HG02571 (cell line): Measurements from ENCODE around the gene CDC42EP4.
"Not testable (repeated sequence)": the region's sequence is repeated elsewhere in the genome, so short reads cannot be mapped to it uniquely, and the experiment has no call there.

Source experiments
- ATAC-seq: cut with Tn5 transposase; IDR thresholded peaks from one replicate; pipeline ENCODE4 v1.9.1; 2021; ENCODE audit warnings: mild to moderate bottlenecking, moderate library complexity; ENCODE audit not compliant: unreplicated experiment

CDC42EP4 gene

DNA sequence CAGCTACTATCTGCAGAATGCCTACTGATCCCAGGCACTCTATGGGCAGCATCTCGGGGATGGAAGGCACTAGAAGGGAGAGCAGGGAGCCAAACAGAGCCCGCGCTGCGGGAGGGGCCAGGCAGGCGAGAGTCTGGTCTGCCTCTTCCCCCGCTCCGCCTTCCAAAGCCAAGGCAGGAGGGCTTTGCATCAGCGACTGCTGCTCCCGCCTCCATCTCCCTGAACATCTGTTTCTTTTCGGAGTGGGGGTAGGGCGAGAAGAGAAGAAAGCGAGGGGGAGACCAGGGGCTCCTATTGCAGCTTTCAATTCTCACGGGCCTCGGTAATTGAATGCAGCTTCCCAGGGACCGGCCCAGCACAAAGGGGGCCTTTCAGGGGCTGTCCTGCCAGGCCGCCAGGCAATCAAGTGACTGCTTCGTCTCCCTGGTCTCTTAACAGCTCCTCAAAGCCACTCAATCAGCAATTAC lies 31.4 kb upstream of the CDC42EP4 start:
- ATAC-seq, result no peak

DNA sequence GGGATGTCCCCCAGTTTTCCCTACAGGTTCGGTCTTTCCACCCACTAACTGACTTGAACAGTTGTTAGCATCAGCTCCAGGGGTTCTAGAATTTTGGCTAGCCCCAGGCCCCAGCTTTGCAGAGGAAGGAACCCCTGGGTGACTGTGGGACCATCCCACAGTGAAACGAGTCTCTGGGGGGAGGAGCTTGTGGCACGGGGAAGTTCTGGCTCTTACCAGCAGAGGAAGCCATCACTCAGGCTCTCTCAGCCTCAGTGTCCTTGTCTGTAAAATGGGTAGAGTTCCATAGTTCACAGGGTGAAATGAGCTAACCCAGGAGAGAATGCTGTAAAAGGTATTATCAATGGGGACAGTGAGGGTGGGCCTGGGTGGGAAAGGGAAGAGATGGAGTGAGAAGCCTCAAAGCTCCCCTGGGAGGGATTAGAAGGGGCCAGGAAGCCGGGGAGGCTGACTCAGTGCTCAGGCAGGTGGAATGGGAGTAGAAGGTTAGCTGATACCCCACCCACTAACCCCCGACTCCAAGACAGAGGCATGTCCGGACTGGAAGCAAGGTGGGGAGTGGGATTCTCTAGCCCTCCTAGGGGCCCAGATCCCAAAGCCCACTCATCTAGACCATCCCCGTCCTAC lies 30.9 kb upstream of the CDC42EP4 start:
- no peak for ATAC-seq

DNA sequence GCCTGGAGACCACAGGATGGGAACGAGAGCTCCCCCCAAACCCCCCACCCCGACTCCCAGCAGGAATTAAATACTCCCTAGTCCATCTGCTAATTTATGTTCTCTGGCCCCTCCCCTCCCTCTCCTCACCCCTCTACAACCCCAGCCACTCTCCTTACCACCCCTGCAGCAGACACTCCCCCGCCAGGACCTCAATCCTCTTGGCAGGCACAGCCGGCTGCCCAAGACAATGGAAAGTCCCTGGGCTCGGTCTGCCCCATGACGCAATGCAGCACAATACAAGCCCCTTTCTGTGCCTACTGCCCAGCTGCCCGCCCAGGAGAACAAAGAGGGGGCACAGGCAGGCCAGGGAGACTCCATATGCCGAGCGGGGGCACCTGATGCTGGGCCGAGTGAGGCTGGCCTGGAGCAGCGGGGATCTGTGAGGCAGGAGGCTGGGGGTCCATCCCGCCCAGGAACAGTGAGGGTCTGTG lies 30.3 kb upstream of the CDC42EP4 start:
- ATAC-seq, result no peak

DNA sequence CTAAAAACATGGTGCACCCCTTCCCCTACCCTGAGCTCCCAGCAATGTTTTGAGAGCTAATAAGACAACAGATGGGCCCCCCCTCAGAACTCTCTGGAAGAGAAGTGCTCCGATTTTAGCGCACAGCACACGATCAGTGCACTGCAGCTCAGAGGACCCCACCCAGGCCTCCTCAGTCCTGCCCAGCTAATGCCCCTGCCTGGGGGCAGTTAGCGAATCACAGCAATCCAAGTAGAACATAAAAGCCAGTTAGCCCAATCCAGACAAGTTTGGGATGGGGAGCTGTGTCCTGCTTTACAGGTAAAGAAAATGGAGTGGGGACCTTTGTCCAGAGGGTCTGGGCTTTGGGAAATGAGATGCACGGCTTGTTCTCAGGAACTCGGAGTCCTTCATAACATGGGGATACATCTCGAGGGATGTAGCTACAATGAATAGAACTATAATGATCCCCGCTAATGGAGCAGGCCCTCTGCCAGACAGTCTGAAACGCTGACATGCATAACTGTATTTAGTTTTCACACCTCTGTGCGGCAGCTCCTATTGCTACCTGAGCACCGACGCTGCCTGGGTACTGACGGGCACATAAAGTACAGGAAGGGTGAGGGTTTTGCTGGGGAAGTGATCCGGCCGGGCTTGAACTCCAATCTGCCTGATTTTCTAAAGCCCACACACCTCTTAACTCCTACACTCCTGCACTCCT lies 29.7 kb upstream of the CDC42EP4 start:
- no peak for ATAC-seq

DNA sequence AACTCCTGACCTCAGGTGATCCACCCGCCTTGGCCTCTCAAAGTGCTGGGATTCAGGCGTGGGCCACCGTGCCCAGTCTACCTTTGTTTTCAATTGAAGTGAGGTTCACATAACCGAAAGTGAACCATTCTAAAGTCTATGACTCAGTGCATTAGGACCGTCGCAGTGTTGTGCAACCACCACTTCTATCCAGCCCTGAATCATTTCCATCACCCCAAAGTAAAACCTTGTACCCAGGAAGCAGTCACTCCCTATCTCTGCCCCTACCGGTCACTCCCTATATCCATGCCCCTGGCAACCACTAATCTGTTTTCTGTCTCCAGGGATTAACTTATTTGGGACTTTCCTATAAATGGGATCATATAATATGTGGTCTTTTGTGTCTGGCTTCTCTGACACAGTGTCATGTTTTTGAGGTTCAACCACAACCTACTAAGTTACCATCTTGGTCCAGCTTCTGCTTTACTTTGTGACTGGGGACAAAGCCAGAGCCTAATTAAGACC lies 28.3 kb upstream of the CDC42EP4 start:
- ATAC-seq, result no peak

DNA sequence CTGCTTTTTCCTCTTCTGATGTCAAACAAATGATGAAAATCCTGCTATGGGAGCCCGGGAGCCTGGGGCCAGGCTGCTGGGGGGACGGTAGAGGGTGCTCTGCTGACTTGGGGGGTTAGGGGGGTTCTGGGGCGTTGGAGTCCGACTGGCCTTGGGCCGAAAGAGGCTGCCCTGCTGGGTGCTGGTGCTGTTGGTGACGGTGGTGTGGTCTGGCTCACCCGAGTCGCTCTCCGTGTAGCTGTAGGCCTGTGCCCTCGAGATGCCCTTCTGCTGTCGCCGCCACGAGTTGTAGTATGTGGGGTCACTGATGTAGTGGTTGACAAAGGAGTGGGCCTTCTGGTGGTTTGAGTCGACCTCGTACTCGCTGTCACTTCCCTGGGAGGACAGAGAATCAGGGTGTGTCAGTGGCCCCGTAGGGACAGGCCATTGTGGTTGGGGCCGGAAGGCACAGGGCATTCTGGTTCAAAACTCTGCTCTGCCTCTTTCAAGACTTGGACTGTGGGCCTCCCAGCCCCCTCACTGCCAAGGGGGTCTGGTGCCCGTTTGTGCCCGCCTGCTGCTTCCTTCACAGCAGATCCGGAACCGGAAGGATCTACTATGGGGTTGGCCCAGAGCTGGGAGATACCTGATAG lies 26.9 kb upstream of the CDC42EP4 start:
- ATAC-seq, result no peak

DNA sequence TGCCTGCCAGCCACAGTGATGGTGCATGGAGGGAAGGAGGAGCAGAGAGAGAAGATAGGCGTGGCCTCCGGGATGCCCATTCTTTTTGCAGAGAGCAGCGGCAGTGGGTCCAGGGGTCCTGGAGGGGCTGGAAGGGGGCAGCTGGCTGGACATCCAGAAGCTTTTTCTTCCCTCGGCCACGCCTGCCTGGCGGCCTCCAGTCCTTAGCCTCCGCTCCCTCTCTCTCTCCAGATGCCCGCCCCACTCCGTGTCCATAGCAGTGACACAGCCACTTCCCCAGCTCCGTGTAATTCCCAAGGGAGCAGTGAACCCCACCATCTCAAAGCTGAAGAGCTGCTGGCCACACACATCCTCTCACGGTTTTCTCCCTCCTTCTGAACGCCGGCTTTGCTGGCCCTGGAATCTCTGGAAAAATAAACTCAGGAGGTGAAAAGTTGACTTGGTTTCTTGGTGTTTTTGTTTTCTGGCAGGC lies 26.3 kb upstream of the CDC42EP4 start:
- no peak for ATAC-seq

DNA sequence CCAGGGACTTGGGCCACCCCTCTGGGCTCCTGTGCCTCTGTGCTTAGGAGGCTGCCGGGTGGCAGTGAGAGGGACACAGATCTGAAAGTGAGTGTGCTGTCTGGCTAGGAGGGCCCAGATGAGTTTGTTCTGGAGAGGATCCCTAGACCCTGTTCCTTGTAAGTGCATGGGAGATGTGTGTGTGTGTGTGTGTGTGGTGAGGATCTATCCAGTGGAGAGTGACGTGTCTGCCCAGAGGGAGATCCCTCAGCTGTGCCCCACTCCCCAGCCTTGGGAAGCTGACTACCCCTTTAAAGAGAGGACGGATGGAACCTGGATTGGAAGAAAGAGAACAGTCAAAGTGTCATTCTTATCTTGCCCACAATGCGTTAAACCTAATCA lies 25.5 kb upstream of the CDC42EP4 start:
- no peak for ATAC-seq

DNA sequence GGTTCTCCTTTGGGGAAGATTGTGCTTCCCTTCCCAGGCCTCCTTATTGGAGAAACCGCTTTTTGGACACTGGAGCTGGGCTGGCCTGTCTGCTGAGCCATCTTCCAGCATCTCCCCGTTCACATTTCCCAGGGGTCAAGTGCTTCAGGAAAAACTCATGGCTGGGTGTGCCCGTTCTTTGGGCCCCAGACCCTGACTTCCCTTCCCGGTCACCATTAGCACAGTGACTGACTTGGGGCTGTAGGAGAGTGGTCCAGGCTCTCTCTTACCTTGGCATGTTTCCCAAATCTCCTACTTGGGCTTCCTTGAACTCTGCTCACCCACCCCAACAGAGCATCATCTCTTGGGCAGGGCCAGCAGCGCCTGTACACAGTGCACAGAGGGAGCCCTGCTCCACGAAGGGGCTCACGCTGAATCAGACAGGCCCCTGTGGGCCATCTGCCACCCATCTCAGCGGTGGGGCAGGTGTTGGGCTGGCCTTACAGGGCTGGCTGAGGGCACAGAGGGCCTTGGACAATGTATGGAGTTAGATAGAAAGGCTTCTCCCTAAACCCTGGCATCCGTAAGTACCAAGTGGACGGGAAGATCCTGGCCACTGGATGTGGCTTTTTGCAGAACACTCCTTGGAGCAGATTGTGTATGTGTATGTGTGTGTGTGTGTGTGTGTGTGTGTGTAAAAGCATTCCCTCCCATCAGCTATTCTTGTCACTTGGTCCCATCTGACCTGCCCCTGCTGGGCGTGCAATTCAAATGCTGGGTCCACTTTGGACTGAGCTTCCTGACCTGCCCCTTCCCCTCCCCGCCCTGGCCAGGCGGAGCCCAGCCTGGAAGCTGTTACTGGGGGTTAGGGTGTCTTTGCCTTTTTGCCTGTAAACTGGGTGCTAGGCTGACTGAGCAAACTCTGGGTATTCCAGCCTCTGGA lies 24.9 kb upstream of the CDC42EP4 start:
- no peak for ATAC-seq

DNA sequence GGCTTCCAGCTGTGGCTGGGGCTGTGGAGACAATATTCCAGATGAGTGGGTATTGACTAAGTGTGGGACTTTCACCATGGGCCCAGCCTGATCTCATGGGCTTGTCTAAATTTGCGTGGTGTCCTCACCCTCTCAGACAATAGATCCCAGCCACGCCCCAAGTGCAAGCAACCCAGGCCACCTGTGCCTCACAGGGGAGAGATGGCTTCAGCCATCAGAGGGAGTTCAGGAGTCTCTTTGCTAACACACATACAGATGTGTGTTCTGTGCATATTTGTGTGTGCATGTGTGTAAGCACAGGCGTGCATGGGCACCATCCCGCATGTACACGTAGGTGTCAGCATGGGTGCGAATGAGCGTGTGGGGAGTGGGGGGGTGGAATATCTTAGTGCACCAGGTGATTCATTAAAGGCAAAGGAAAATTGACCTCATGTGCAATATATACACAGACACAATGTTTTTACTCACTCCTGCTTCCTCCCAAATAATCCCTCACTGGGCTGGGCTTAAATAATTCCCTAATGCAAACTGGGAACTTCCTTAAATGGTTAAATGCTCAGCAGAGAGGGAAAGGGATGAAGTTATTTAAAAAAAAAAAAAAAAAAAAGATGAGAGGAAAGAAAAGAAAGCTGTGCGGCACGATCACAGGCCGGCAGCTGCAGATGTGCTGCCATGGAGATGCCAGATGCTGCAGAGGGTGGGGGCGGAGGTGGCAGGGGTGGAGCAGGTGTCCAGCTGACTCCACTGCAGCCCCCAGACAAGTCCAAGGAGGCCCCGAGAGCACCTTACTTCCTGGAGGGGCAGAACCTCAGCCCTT lies 24.0 kb upstream of the CDC42EP4 start:
- ATAC-seq, result no peak

DNA sequence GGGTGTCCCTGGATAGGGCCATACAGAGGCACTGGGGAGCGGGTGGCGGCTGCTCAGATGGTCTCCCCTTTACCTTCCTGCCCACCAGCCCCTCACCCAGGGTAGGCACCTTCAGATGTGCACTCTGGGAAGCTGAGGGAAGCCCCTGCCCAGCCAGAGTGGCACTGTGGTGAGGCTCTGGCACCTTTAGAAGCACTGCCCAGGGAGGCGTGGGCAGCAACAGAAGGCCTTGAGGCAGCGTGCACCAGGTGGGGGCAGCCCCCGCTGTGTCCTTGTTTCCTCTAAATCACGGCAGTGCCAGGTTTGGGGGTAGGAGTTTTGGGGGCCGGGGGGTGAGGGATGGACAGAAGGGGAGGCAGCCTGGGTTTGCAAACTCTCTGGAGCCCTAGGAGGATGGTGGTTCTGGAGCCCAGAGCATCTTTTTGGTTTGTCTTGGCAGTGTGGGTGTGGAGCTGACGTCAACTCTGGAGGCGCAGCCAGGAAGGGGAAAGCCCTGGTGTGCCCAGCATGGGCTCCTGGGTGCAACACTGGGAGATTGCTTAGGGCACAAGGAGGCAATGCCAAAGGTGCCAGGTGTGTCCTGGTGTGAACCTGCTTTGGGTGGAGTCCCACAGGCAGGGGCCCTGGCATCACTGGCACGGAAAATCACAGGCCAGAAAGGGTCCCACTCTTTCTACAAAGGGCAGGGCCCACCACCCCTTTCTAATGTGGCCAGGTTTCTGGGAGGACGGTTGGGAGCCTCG lies 23.1 kb upstream of the CDC42EP4 start:
- no peak for ATAC-seq

DNA sequence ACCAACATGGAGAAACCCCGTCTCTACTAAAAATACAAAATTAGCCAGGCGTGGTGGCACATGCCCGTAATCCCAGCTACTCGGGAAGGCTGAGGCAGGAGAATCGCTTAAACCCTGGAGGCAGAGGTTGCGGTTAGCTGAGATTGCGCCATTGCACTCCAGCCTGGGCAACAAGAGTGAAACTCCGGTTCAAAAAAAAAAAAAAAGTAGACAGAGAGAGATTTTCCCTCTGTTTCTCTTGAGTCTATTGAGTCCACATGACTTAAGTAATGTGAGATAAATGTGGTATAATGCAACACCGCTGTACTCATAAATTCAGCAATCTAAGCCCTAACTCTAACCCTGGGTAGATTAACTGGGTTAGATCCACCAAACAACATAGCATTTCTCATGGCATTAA lies 21.6 kb upstream of the CDC42EP4 start:
- ATAC-seq, result not testable (repeated sequence)

DNA sequence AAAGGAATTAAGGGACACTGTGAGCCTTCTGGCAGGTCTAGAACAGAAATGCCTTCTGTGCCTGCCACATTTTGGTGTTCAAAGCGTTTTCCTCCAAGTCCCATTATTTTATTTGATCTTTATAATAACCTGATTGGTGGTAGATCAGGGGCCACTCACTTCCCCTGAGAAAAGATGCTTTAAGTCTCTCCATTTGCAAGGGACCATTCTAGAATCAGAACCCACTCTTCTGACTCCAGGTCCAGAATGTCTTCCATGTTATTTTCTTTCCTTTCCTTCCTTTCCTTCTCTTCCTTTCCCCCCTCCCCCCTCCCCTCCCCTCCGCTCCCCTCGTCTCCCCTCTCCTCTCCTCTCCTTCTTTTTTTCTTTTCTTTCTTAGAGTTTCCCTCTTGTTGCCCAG lies 19.3 kb upstream of the CDC42EP4 start:
- ATAC-seq, result no peak

DNA sequence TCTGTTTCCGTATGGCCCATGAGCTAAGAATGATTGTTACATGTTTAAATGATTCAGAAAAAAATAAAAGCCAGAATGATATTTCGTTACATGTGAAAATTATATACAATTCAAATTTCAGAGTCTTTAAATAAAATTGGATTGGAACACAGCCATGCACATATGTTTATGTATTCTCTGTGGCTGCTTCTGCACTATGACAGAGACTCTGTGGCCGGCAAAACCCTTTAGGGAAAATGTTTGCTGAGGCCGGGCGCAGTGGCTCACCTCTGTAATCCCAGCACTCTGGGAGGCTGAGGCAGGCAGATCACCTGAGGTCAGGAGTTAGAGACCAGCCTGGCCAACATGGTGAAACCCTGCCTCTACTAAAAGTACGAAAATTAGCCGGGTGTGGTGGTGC lies 15.9 kb upstream of the CDC42EP4 start:
- ATAC-seq, result no peak

DNA sequence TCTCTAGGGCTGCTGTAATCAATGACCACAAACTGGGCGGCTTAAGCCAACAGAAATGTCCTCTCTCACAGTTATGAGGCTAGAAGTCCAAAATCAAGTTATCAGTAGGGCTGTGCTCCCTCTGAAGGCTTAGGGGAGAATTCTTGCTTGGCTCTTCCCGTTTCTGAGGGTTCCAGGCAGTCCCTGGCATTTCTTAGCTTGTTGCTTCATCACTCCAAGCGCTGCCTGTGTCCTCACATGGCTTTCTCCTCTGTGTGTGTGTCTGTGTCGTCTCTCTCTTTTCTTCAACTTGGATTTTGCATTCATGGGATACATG lies 13.7 kb upstream of the CDC42EP4 start:
- no peak for ATAC-seq

DNA sequence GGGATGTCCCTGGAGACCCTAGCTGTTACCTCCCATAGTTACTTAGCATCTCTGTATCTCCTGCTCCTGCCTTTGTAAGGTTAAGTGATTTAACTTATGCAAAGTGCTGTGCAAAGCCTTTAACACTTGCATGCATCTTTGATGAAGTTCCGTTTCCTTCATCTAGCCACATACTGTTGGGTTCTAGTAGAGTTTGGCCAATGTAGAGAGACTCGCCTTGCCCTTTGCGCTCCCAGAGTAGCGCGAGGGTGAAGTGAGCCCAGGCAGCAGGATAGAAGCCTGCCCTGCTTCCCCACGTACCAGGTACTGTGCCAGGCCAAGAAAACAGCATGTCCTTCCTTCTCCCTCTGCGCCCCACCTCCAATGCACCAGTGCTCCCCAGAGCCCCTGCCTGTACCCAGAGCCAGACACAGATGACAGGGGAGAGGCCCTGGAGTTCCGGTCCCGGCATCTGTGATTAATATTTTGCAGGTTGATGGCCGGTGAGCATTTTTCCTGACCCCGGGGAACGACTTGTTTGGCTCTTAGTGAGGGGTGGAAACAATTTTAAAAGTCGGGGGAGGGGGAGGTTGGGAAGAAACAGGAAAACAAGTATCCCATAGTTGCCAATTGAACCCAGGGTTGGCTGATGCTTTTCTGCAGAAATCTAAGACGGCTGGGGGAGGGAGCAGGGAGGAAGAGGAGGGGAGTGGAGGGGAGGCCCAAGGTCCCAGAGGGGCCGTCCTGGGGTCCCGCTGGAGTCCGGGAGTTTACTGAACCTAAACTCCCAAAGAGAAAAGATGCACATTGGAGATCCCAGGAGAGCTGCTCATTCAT lies 13.1 kb upstream of the CDC42EP4 start:
- ATAC-seq, result no peak

DNA sequence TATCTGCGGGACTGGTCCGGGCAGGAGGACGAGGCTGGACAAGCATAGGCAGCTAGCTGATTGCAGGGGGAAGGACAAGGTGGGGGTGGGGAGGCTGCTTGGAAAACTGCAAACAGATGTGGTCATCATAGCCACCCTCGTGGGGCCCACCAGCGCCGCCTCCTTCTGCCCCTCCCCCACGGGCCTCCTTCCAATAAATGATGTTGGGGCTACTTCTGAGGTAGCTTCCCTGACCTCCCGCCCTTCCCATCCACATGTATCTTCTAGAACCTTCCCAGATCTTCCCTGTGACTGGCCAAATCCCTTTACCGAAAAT lies 12.3 kb upstream of the CDC42EP4 start:
- ATAC-seq, result no peak

DNA sequence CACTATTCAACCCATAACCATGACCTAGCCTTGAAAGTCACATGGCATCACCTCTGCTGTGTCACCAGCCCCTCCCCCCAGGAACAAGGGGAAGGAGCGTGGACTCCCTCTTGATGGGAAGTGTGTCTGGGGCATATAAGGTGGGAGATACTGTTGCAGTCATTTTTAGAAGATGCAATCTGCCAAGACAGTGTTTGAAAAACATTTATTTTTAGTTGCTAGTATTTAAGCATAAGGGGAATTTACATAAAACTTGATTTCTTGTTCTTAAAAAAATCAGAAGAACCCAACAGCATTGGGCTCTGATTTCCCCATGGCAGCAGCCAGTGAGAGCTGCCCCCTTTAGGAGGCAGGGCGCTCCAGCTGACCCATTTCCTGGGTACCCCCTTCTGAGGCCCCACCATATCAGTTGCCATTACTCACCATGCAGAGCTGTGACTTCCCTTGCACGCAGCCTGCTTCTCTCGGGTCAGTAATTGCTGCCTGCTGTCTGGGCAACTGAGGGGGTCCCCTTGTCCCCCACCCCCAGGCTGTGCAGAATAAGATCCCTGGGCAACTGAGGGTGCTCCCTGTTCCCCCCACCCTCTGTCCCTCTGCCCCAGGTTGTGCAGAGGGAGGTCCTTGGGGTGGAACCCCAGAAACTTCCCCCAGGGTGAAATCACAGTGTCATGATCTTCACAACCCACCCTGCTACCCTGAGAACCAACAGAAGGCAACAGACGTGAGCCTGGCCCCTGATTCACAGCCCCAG lies 11.8 kb upstream of the CDC42EP4 start:
- no peak for ATAC-seq
